ENCODE measurements around the gene PBX1.

PBX1 gene

GRCh38 chr1:164619006-164619784 lies 60.2 kb downstream of the PBX1 start:
- TF ChIP-seq POLR2A (IDR thresholded peaks at IDR 0.05; ENCODE audit: low read depth, low read length), result no peak
- no peak for TF ChIP-seq TAF1 (IDR thresholded peaks at IDR 0.05; ENCODE audit: low read depth, low read length)
- no peak for TF ChIP-seq POLR2AphosphoS5 (IDR thresholded peaks at IDR 0.05; ENCODE audit: low read depth, low read length)
- TF ChIP-seq SPI1 (IDR thresholded peaks at IDR 0.05; ENCODE audit: low read depth, low read length), result no peak
- no peak for TF ChIP-seq PAX5 (IDR thresholded peaks at IDR 0.05; ENCODE audit: insufficient read depth, low read length, severe bottlenecking)
- no peak for TF ChIP-seq POU2F2 (IDR thresholded peaks at IDR 0.05; ENCODE audit: low read depth, low read length)
- no peak for DNase-seq (ENCODE audit: insufficient read length, low spot score)
- FAIRE-seq, result no peak

- DNase-seq (ENCODE audit: insufficient read length, low spot score), result no peak
- no peak for FAIRE-seq
- TF ChIP-seq SPI1 (IDR thresholded peaks at IDR 0.05; ENCODE audit: low read depth, low read length) (no peak), PAX5 (IDR thresholded peaks at IDR 0.05; ENCODE audit: insufficient read depth, low read length, severe bottlenecking) (no peak), TAF1 (IDR thresholded peaks at IDR 0.05; ENCODE audit: low read depth, low read length) (no peak), POLR2AphosphoS5 (IDR thresholded peaks at IDR 0.05; ENCODE audit: low read depth, low read length) (no peak), POU2F2 (IDR thresholded peaks at IDR 0.05; ENCODE audit: low read depth, low read length) (no peak), POLR2A (IDR thresholded peaks at IDR 0.05; ENCODE audit: low read depth, low read length) (no peak)
Observed at GRCh38 chr1:164622068-164622845, 63.3 kb downstream of the PBX1 start.

GRCh38 chr1:164623805-164624204 lies 64.8 kb downstream of the PBX1 start:
- no peak for FAIRE-seq
- DNase-seq (ENCODE audit: insufficient read length, low spot score), result no peak
- TF ChIP-seq POLR2AphosphoS5 (IDR thresholded peaks at IDR 0.05; ENCODE audit: low read depth, low read length), result no peak
- TF ChIP-seq PAX5 (IDR thresholded peaks at IDR 0.05; ENCODE audit: insufficient read depth, low read length, severe bottlenecking), result no peak
- no peak for TF ChIP-seq POLR2A (IDR thresholded peaks at IDR 0.05; ENCODE audit: low read depth, low read length)
- TF ChIP-seq SPI1 (IDR thresholded peaks at IDR 0.05; ENCODE audit: low read depth, low read length), result no peak

- FAIRE-seq, result no peak
- no peak for DNase-seq (ENCODE audit: insufficient read length, low spot score)
- TF ChIP-seq PAX5 (IDR thresholded peaks at IDR 0.05; ENCODE audit: insufficient read depth, low read length, severe bottlenecking) (no peak), POLR2AphosphoS5 (IDR thresholded peaks at IDR 0.05; ENCODE audit: low read depth, low read length) (no peak), POLR2A (IDR thresholded peaks at IDR 0.05; ENCODE audit: low read depth, low read length) (no peak), SPI1 (IDR thresholded peaks at IDR 0.05; ENCODE audit: low read depth, low read length) (no peak), POU2F2 (IDR thresholded peaks at IDR 0.05; ENCODE audit: low read depth, low read length) (no peak)
Observed at GRCh38 chr1:164624400-164624799, 65.4 kb downstream of the PBX1 start.

GRCh38 chr1:164625004-164625617 lies 66.1 kb downstream of the PBX1 start:
- TF ChIP-seq SPI1 (IDR thresholded peaks at IDR 0.05; ENCODE audit: low read depth, low read length), result no peak
- no peak for TF ChIP-seq POLR2AphosphoS5 (IDR thresholded peaks at IDR 0.05; ENCODE audit: low read depth, low read length)
- TF ChIP-seq TAF1 (IDR thresholded peaks at IDR 0.05; ENCODE audit: low read depth, low read length), result no peak
- TF ChIP-seq POU2F2 (IDR thresholded peaks at IDR 0.05; ENCODE audit: low read depth, low read length), result no peak
- no peak for TF ChIP-seq POLR2A (IDR thresholded peaks at IDR 0.05; ENCODE audit: low read depth, low read length)
- TF ChIP-seq PAX5 (IDR thresholded peaks at IDR 0.05; ENCODE audit: insufficient read depth, low read length, severe bottlenecking), result no peak
- DNase-seq (ENCODE audit: insufficient read length, low spot score) (no peak), FAIRE-seq (no peak)

- no peak for DNase-seq (ENCODE audit: insufficient read length, low spot score)
- TF ChIP-seq POU2F2 (IDR thresholded peaks at IDR 0.05; ENCODE audit: low read depth, low read length), result no peak
- TF ChIP-seq POLR2AphosphoS5 (IDR thresholded peaks at IDR 0.05; ENCODE audit: low read depth, low read length), result no peak
- no peak for TF ChIP-seq TAF1 (IDR thresholded peaks at IDR 0.05; ENCODE audit: low read depth, low read length)
- no peak for TF ChIP-seq POLR2A (IDR thresholded peaks at IDR 0.05; ENCODE audit: low read depth, low read length)
- no peak for TF ChIP-seq PAX5 (IDR thresholded peaks at IDR 0.05; ENCODE audit: insufficient read depth, low read length, severe bottlenecking)
- TF ChIP-seq SPI1 (IDR thresholded peaks at IDR 0.05; ENCODE audit: low read depth, low read length), result no peak
- no peak for FAIRE-seq
Observed at GRCh38 chr1:164628772-164629171, 69.8 kb downstream of the PBX1 start.

- FAIRE-seq (no peak), DNase-seq (ENCODE audit: insufficient read length, low spot score) (no peak)
- TF ChIP-seq PAX5 (IDR thresholded peaks at IDR 0.05; ENCODE audit: insufficient read depth, low read length, severe bottlenecking), result no peak
- no peak for TF ChIP-seq TAF1 (IDR thresholded peaks at IDR 0.05; ENCODE audit: low read depth, low read length)
- TF ChIP-seq SPI1 (IDR thresholded peaks at IDR 0.05; ENCODE audit: low read depth, low read length), result no peak
- TF ChIP-seq POU2F2 (IDR thresholded peaks at IDR 0.05; ENCODE audit: low read depth, low read length), result no peak
- TF ChIP-seq POLR2AphosphoS5 (IDR thresholded peaks at IDR 0.05; ENCODE audit: low read depth, low read length), result no peak
- no peak for TF ChIP-seq POLR2A (IDR thresholded peaks at IDR 0.05; ENCODE audit: low read depth, low read length)
Observed at GRCh38 chr1:164629971-164630370, 71.0 kb downstream of the PBX1 start.

GRCh38 chr1:164630626-164631396 lies 71.8 kb downstream of the PBX1 start:
- TF ChIP-seq POU2F2 (IDR thresholded peaks at IDR 0.05; ENCODE audit: low read depth, low read length) (no peak), PAX5 (IDR thresholded peaks at IDR 0.05; ENCODE audit: insufficient read depth, low read length, severe bottlenecking) (no peak), TAF1 (IDR thresholded peaks at IDR 0.05; ENCODE audit: low read depth, low read length) (no peak), POLR2A (IDR thresholded peaks at IDR 0.05; ENCODE audit: low read depth, low read length) (no peak), POLR2AphosphoS5 (IDR thresholded peaks at IDR 0.05; ENCODE audit: low read depth, low read length) (no peak), SPI1 (IDR thresholded peaks at IDR 0.05; ENCODE audit: low read depth, low read length) (no peak)
- no peak for FAIRE-seq
- no peak for DNase-seq (ENCODE audit: insufficient read length, low spot score)

Measured in GM12891 (cell line).